Measurements from ENCODE around the gene CC2D2B. TPM values are rescaled to one million over a fixed set of nuclear protein-coding genes. Genes with fewer than 3 reads are reported as not detected.

The CC2D2B gene
- total RNA-seq, 1 donor from 2014 or later: not detected

Other genes with a start within 250 kb of the CC2D2B start
- gene TCTN3, start 214.0 kb upstream of the CC2D2B start, total RNA-seq: 42.7 and 44.6 TPM in 2 replicates
- 13.0 and 17.0 TPM in 2 replicates for gene ENTPD1, start 151.8 kb upstream of the CC2D2B start, total RNA-seq
- gene CCNJ, start 135.6 kb downstream of the CC2D2B start, total RNA-seq: 9.3 and 9.4 TPM in 2 replicates
- gene ZNF518A, start 222.3 kb downstream of the CC2D2B start, total RNA-seq: 16.9 and 17.2 TPM in 2 replicates

Data from activated CD4-positive, alpha-beta T cell treated with anti-CD3 and anti-CD28 coated beads, Interleukin-2, amount 10 ng/mL, durations not matched to agents 24 days and 14 days (primary cell).